AG08395 (cell line): ENCODE results near the gene ZNF22.
"Not testable (repeated sequence)": the region's sequence is repeated elsewhere in the genome, so short reads cannot be mapped to it uniquely, and the experiment has no call there.

Source experiments
- DNase-seq: peaks from one replicate; pipeline ENCODE4 v3.0.0; 2012; ENCODE audit warnings: mixed read lengths, low spot score

The ZNF22 gene

GRCh38 chr10:44991571-44991970 is 9.2 kb upstream of the ZNF22 start:
- no peak for DNase-seq

DNA sequence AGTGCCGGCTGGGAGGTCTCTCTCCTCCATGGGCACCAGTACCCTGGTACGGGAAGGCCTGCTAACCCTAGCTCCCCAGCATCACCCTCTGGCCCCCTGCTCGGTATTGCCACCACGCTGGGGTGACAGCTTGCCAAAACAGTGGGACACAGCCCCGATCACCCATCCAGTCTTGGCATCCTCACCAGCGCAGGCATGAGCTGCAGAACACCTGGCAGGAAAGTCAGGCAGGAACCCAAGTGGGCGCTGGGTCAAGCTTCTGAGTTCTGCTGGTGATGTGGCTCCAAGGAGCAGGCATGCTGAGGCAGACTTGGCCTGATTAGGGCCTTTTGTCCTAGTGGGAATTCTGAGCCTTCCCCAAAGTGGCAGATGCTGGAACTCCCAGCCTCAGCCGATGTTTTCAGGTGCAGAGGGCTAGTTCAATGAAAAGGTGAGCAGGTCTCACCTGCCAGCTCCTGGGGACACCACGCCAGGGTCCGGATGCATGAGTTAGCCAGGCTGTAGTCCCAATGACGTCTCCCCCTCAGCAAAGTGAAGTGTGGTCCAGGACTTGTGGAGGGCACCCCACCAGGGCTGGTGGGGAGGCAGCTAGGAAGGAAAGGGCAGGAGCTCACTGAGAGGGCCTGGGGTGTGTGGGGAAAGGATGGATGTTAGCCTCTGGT is 8.5 kb upstream of the ZNF22 start:
- no peak for DNase-seq

DNA sequence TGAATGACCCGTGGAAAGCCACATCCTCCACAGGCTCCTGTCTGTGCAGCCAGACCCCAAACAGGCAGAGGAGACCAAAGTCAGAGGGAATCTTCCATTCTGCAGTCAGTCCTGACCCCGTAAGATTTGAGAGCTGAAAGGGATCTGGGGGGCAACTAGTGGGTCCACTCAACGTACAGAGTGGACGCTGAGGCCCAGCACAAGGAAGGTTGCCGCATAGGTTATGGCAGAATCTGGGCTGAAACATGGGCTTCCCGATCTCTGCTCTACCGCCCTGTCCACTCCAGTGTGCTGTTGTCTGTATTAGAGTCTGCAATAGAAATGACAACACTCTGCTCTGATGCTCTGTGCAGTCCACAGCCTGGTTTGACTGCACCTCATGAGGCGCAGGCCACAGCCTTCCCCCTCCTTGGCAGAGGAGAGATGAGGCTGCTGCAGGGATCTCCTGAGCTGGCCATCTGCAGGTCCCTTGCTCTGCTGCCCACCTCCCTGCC is 7.9 kb upstream of the ZNF22 start:
- DNase-seq: no peak

- DNase-seq: no peak
Measured at GRCh38 chr10:44993226-44993921, 7.3 kb upstream of the ZNF22 start.

- no peak for DNase-seq
Measured at GRCh38 chr10:44993922-44994751, 6.6 kb upstream of the ZNF22 start.

GRCh38 chr10:44994752-44995530 is 5.8 kb upstream of the ZNF22 start:
- DNase-seq: no peak

GRCh38 chr10:44995581-44995913 is 5.2 kb upstream of the ZNF22 start:
- DNase-seq: no peak

DNA sequence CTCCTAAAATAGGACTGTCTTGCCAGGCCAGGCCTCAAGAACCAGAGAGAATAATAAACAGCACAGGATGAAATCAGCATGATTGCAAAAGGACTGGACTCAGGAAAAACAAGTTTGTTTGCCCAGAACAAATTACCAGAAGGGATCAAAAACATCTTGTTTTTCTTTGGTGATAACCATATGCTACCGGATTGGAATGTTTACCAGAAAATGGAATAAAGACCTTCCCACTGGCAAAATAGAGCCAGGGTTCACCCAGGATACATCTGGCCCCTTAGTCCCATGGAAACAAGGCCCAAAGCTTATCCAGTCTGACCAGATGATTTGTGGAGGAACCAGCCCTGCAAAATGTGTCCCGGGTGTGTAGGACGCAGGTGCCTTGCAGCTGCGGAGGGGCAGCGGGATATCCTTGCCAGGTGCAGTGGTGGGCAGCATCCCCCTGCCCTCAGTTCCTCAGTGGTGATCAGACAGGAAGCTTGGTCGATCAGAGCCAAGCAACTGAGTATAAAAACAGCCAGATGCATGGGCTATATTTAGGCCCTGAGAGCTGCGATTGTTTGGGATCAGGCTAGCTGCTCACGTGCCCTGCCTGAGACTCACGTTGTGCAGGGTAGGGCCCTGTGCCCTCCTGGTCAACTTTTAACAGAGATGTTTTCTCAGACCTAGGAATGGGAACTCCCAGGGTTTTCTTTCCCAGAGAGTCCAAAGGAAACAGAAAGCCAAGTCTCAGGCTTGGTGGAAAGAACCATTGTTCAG is 4.6 kb upstream of the ZNF22 start:
- peak; percentile 29 for DNase-seq

DNA sequence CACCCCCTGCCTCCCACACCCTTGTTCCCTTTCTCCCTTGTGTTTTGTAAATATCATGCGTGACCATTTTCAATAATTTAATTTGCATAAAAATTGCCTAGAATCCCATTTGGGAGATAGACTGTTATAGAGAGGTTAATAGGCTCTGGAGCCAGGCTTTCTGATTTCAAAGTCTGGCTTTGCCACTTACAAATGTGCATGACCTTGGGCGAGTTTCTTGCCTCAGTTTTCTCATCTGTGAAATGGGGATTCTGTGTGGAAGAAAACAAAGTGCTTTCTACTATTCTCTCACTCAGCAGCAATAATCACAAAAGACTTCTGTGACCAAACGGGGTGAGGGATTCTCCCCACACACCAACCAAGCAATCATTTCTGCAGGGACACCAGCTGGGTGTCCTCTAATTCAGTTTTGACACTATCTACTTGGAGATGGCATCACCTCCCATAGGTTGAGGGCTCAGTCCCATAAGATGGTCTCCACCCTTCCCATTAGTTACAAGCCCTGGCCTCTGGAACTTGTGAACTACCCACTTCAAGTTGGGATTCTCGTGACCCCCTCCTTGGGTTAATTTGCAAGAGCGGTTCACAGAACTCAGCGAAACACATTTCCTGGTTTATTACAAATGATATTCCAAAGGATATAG is 3.5 kb upstream of the ZNF22 start:
- DNase-seq: no peak

GRCh38 chr10:44998146-44998631 is 2.5 kb upstream of the ZNF22 start:
- DNase-seq: no peak

DNA sequence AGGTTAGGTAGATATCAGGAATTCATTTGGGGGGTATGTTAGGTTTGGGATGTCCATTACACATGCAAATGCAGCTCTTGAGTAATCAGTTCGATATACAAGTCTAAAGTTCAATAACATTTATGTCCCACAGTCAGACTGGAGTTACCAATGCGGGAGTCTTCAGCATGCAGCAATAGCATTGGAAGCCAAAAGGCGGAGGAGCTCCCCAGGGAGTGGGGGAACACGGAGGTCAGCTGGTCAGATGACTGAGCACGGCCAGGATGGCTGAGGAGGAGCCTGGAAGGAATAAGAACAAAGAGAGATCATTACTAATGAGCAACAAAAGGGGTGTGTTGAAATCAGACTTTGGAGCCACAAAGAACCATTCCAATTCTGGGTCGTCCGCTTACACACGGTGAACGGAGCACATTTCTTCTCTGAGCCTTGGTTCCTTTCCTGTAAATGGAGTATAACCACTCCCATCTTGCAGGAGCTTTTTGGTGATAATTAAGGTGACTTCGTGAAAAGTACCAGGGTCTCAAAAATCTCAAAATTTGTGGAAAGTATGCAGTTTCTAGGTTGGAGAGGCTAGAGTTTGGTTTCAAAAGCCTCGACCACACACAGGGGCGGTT is 478 bp upstream of the ZNF22 start:
- peak; percentile 31 for DNase-seq

GRCh38 chr10:45001381-45002148 is 842 bp downstream of the ZNF22 start:
- DNase-seq: peak; percentile 42

- no peak for DNase-seq
Measured at GRCh38 chr10:45003432-45004000, 2.8 kb downstream of the ZNF22 start.

- no peak for DNase-seq
Measured at GRCh38 chr10:45004661-45005060, 3.9 kb downstream of the ZNF22 start.

GRCh38 chr10:45005284-45005683 is 4.6 kb downstream of the ZNF22 start:
- DNase-seq: no peak

DNA sequence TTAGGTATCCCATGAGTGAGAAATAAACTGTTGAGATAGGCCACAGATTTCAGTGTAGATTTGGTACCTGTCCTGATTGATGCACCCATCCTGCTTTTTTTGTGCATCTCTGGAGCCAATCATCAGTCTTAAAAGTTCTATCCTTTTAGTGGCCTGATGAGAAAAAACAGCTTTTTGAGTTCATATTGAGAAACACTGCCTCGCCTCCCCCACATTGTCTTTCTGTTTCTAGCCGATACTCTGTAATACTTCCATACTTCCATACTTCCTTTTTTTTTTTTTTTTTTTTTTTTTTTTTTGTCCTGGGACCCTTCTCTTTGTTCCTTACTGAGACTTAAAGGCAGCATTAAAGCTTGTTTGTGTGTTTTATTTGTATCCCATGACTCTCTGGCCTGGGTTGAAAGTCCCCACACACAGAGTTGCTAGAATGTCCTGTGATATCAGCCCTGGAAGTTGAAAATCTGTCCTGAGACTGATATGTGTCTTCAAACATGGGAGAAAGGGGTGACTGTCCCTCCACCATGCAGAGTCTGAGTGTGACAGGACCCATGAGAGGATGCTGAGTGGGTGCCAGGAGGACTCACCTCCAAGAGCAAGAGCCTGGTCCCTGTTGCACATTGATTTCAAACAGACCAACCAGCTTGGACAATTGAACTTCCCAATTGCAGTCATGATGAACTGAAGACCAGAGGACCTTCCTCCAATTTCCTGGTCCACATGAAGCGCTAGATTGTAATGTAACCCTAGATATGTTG is 5.7 kb downstream of the ZNF22 start:
- DNase-seq: no peak

- DNase-seq: peak; percentile 82
Measured at GRCh38 chr10:45008524-45009161, 7.9 kb downstream of the ZNF22 start.

GRCh38 chr10:45014557-45014956 is 13.8 kb downstream of the ZNF22 start:
- not testable (repeated sequence) for DNase-seq
